HG03196 (cell line): Measurements from ENCODE around the gene TRIM7.
A peak's percentile ranks its signal among the peaks of the same experiment; 100 is the strongest.
"Not testable (repeated sequence)": the region's sequence is repeated elsewhere in the genome, so short reads cannot be mapped to it uniquely, and the experiment has no call there.

Experiments used
- ATAC-seq: cut with Tn5 transposase; IDR thresholded peaks from one replicate; pipeline ENCODE4 v1.9.1; 2021; ENCODE audit not compliant: unreplicated experiment

Gene TRIM7

DNA sequence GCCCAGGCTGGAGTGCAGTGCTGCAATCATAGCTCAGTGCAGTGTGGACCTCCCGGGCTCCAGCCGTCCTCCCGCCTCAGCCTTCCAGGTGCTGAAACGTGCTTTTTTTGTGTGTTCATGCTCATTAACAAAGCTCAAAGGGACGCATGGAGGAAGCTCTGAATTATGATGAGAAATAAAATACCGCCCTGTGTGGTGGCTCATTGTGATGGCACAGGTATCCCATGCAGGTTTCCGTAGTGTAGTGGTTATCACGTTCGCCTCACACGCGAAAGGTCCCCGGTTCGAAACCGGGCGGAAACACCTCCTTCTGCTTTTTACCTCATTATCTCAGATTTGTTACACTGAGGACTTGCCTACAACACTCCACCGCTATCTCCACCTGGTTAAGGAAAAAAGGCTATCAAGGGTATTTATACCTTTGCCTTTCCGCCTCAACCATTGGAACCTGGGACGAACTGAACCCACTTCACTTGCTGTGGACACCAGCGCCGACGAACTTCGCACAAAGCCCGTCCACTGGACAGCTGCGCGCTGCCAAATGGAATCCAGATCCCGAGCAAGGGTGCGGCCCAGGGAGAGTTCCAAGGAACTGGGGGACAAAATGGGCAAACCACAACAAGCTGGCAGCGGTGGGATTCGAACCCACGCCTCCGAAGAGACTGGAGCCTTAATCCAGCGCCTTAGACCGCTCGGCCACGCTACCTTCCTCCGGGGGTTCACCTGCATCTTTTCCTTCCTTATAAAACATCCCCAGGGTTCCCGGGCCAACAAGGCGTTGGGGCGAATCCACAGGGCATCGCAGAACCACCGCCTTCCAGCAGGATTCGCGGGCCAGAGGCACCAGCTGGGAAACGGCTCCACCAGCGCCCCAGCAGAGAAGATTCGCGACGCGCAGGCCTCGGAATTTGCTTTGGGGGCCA is 31.3 kb downstream of the TRIM7 start:
- ATAC-seq: no peak

DNA sequence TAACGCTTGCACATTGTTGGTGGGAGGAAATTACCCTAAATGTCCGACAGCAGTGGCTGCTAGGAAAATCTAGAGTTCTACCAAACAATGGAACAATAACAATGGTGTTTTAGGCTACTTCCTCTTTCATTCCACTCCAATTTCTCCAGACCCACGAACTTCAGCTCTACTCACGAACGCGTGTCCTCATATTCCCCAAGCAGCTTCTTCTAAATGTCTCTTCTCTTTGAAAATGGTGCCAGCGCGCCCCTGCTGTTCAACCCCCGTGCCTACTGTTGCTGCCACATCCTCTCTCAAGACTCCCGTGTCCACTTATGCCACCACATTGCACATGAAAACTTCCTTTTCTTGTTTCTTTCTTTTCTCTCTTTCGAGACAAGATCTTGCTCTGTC is 32.0 kb downstream of the TRIM7 start:
- no peak for ATAC-seq

DNA sequence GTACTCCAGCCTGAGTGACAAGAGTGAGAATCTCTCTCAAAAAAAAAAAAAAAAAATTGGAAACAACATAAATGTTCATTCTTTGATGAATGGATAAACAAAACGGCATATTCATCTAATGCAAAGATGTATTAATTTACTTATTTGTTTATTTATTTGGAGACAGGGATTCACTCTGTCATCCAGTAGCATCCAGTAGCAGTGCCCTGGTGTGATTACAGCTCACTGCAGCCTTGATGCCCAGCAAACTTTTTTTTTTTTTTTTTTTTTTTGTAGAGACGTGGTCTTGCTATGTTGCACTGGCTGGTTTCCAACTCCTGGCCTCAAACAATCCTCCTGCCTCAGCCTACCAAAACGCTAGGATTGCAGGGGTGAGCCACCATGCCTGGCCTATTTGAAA is 33.2 kb downstream of the TRIM7 start:
- no peak for ATAC-seq

DNA sequence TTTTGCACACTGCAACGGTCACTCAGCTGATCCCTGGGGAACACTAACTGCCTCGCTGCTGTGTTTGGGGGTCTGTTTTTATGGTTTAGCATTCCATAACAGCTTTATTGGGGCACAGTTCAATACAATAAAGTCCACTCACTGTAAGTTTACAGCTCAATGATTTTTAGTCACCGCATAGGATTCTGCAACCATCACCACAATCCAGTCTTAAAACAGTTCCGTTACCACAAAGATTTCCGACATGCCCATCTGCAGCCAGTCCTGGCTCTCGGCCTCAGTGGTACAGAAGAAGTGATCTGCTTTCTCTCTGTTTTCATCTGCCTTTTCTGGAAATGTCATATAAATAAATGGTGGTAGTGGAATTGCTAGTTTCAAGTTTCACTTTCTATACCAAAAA is 34.0 kb downstream of the TRIM7 start:
- no peak for ATAC-seq

DNA sequence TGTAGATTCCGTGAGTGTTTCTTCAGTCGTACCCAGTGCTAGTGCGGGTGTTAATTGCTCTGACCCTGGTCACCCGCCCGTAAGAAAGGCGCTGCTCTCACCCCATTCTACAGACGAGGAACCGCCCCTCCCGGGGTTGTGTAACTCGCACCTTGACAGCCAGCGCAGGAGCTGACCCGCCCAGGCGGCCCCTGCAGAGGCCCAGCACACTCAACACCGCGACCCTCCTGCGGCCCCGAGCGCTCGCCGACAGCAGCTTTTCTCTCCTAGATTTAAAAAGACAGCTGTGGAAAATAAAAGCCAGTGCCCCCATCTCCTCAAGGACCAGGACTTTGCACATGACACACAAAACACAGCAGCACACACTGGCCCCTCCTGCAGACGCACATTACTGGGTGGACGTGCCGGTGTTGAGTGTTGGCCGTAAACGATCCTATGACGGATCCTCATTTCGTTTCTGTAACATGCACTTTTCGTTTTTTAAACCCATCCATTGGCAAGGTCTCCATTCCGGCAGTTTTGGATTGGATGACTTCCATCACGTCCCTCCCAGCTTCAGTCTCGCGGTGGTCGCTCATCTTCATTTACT is 34.7 kb downstream of the TRIM7 start:
- ATAC-seq: peak; percentile 12

DNA sequence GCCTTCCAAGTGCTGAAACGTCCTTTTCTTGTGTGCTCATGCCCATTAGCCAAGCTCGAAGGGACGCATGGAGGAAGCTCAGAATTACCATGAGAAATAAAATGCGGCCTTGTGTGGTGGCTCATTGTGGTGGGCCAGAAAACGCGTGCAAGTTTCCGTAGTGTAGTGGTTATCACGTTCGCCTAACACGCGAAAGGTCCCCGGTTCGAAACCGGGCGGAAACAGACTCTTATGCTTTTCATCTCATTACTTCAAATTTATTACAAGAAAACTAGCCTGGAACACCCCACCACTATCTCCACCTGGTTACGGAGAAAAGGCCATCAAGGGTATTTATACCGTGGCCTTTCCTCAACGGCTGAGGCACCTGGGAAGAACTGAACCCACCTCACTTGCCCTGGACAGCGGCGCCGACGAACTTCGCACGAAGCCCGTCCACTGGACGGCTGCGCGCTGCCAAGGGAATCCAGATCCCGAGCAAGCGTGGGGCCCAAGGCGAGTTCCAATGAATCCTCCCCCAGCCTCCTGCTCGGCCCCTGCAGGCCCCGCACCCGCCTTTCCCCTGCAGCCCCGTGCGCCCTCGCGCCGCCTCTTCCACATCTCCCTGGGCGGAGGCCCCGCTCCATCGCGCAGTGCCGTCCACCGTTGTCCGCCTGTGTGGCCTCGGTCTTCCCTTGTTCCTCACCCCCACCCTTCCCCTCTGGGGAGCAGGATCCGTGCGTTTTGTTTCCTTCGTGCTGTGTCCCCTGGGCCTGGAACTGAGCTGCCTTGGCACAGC is 35.3 kb downstream of the TRIM7 start:
- ATAC-seq: peak; percentile 51

DNA sequence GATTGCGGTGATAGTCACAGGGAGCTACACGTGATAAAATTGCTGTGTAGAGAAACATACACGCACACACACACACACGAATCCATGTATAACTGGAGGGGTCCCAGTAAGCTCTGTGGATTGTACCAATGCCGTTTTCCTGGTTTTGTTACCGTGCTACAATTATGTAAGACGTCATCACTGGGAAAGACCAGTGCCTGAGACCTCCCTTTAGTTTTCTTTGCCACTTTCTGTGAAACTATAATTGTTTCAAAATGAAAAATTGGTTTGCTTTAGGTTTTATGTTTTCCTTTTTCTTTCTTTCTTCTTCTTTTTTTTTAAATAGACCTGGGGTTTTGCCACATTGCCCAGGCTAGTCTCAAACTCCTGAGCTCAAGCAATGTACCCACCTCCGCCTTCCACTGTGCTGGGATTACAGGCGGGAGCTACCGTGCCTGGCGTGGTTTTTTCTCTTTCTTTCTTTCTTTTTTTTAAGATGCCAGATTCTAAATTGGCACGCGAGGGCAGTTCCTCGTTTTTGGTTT is 36.3 kb downstream of the TRIM7 start:
- ATAC-seq: no peak

DNA sequence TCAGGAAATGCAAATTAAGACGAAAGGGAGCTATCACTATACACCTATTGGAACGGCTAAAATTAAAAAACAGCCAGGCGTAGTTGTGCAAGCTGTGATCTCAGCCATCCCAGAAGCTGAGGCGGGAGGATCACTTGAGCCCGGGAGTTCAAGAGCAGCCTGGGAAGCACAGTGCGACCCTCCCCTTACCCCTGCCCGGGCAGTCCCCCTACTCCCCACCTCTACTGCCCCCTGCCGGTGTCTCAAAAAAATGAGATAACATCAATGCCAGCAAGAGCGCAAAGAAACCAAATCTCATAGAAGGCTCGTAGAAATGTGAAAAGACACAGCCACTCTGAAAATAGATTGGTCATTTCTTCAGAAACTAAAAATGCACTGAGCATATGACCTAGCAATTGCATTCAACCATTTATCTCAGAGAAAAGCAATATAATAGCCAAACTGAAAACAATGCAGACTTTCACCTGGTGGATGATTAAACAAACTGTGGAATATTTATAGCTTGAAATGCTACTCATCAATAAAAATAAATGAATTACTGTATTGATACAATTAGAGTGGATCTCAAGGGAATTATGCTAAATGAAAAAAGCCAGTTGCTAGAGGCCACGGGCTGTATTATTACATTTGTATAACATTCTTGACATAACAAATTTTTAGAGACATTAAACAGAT is 37.0 kb downstream of the TRIM7 start:
- no peak for ATAC-seq

DNA sequence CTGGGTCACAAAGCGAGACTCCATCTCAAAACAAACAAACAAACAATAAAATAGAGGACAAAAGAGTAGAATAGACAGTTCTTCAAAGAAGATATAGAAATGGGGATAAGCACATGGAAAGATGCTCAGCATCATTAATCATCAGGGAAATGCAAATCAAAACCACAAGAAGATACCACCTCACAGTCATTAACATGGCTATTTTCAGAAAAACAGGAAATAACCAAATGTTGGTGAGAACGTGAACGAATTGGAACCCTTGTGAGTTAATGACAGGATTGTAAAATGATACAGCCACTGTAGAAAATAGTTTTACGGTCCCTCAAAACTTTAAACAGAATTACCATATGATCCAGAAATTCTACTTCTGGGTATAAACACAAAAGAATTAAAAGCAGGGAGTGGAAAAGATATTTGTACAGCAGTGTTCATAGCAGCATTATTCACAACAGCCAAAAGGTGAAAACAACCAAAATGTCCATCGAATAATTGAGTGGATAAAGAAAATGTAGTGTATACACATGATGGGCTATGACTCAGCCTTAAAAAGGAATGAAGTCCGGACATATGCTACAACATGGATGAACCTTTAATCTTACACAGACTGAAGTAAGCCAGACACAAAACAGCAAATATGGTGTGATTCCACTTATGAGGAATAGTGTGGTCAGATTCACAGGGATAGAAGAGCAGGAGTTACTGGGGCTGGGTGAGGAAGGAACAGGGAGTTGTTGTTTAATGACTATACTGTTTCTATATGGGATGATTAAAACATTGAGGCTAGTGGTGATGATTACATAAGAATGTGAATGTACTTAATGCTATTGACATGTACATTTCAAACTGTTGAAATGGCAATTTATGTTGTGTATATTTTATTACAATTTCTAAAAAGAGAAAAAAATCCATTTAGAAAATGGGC is 37.9 kb downstream of the TRIM7 start:
- no peak for ATAC-seq

DNA sequence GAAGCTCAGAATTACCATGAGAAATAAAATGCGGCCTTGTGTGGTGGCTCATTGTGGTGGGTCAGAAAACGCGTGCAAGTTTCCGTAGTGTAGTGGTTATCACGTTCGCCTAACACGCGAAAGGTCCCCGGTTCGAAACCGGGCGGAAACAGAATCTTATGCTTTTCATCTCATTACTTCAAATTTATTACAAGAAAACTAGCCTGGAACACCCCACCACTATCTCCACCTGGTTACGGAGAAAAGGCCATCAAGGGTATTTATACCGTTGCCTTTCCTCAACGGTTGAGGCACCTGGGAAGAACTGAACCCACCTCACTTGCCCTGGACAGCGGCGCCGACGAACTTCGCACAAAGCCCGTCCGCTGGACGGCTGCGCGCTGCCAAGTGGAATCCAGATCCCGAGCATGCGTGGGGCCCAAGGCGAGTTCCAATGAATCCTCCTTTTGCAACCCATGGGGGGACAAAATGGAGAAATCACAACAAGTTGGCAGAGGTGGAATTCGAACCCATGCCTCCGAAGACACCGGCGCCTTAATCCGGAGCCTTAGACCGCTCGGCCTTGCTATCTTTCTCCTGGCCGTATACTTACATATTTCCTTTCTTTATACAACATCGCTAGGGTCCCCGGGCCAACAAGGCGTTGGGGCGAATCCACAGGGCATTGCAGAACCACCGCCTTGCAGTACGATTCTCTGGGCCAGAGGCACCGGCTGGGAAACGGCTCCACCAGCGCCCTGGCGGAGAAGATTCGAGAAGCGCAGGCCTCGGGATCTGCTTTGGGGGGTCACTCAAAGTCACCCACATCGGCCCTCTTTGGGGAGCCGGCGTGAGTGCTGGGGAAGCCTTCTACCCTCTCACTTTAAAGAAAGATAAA is 40.7 kb downstream of the TRIM7 start:
- ATAC-seq: no peak

DNA sequence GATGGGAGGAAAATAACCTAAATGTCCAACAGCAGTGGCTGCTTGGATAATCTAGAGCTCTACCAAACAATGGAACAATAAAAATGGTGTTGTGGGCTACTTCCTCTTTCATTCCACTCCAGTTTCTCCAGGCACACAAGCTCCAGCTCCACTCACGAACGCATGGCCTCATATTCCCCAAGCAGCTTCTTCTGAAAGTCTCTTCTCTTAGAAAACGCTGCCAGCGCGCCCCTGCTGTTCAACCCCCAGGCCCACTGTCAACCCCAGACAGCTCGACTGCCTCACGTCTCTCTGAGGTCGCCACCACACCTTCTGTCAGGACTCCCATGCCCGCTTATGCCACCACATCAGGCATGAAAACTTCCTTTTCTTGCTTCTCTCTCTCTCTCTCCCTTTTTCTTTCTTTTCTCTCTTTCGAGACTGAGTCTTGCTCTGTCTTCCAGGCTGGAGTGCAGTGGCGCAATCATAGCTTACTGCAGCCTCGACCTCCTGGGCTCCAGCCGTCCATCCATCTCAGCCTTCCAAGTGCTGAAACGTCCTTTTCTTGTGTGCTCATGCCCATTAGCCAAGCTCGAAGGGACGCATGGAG is 41.4 kb downstream of the TRIM7 start:
- ATAC-seq: no peak

DNA sequence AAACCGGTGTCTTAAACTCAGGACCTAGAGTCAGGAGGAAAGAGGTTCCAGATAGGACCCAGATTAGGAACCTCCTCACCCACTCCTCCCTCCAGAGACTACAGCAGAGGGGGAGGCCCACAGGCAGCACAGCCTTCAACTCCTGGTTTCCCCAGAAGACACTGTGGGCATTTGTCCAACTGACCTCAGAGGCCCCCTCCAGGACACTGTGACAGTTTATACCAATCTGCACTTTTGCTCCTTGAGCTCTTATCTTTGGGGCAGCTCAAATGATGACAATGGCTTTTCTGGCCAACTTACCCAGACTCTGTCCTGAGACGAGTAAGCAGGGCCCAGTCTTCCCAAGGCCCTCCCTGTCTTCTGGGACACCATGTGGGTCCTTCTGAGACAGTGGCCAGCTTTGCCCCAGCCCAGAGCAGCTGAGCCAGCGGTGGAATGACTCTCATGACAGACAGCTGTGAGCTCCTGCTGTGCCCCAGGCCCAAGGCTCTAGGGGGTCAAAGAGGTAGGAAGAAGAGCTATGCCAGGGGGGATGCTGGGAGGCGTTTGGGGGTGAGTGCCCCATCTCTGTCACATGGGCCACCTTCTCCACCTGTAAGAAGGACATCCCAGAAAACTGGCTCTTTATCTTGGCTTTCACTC is 43.3 kb downstream of the TRIM7 start:
- no peak for ATAC-seq

DNA sequence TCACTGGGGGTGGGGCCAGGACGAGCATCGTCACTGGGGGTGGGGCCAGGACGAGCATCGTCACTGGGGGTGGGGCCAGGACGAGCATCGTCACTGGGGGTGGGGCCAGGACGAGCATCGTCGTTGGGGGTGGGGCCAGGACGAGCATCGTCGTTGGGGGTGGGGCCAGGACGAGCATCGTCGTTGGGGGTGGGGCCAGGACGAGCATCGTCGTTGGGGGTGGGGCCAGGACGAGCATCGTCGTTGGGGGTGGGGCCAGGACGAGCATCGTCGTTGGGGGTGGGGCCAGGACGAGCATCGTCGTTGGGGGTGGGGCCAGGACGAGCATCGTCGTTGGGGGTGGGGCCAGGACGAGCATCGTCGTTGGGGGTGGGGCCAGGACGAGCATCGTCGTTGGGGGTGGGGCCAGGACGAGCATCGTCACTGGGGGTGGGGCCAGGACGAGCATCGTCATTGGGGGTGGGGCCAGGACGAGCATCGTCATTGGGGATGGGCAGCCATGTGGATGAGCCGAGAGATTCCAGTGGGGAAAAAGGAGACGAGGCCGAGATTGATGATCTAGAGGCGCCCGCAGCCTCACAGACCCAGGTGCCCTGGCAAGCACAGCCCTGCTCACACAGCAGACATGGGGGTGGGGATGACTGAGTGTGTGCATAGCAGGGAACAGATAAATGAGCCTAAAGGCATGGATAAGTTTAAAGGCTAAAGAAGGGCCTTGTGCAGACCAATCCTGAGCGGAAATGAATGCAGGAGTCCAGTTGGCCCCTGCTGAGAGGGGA is 44.1 kb downstream of the TRIM7 start:
- ATAC-seq: not testable (repeated sequence)

DNA sequence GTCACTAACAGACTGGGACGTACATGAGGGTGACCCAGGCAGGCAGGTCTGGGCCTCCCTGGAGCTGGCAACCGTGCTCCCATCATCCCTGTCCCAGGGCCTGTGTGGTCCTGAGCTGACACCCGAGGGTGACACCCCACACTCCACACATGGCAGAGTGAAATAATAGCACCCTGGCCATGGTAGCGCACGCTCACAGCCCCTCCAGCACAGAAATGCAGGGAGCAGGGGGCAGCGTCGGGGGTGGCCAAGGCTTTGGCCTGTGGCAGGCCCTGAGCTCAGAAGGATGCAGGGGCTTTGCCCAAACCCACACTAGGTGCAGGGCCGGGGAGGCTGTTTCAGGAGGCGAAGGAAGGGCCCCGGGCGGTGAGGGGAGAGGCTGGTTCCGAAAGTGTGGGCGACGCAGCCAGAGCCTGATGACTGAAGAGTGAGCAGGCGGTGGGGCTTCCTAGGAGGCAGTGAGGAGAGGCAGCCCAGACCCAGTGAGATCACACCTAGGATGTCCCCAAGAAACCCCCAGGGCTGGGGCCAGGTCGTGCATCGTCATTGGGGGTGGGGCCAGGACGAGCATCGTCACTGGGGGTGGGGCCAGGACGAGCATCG is 44.7 kb downstream of the TRIM7 start:
- ATAC-seq: peak; percentile 52

DNA sequence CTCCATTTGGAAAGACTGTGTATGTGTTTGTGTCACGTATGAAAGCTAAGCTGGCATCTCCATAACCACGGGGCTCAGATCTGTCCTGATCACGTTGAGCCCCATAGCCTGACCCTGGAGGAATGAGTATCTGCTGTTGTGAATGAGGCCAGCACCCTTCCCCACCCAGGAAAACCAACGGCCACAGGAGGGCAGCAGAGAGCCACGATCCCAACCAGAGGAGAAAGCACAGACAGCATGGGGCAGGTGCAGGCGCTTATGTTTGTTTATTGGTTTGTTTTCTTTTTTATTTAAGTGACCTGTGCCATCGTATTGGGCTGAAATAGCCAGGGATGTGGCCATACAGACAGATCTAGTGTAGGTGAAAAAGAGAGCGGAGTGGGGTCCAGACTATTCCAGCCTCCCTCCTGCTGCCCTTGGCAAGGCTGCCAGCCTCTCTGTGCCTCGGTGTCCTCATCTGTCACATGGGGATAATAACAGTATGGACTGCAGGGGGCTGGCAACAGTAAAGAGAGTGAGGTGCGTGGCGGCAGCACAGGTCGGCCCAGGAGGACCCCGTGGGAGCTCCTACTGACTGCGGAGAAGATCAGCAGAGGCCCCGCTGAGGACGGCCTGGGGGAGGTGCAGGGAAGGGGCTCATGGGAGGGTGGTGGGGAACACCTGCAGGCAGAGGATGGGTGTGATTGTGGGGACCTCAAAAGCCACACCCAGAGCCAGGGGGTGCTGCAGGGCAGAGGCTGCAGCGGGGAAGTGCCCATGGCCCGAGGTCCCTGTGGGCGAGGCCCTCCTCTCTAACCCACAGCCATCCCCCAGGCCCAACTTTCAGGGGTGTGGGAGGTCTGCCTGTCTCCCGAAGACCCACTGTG is 45.5 kb downstream of the TRIM7 start:
- peak; percentile 61 for ATAC-seq

DNA sequence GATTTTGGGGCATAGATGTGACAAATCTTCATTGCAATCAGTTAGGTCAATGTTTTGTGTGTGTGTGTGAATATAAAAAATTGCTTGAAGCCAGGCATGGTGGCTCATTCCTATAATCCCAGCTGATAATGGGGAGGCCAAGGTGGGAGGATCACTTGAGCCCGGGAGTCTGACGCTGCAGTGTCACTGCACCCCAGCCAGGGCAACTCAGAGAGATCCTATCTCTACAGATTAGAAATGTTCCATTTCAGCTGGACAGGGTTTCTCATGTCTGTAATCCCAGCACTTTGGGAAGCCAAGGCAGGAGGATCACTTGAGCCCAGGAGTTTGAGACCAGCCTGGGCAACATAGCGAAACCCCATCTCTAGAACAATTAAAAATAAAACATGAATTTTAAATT is 46.1 kb downstream of the TRIM7 start:
- no peak for ATAC-seq
